ENCODE data around the gene ZSCAN20. TPM values are rescaled to one million over a fixed set of nuclear protein-coding genes. Genes with fewer than 3 reads are reported as not detected.

Gene ZSCAN20
- total RNA-seq, 2 experiments from 2014 or later: 3.9 to 4.0 TPM

GRCh38 chr1:33482412-33482811, 10.0 kb downstream of the ZSCAN20 start:
- no peaks in the 10 kb centered on the region for H3K4me1 ChIP-seq (ENCODE audit: insufficient read depth, low read length, poor library complexity, severe bottlenecking)
- ChIA-PET CTCF (ENCODE audit: unreplicated experiment) (no interaction called here), POLR2A (interaction anchor here (0.6 kb wide), 1 partner anchor 1397 kb away, joined by 3 read pairs; no protein-coding TSS in a partner anchor)
- H3K9me3 ChIP-seq (ENCODE audit: low read length): no peaks in the 10 kb centered on the region
- no peaks in the 10 kb centered on the region for H3K79me2 ChIP-seq (ENCODE audit: insufficient read depth, low read depth, low read length)
- no peak overlapping the region for H3K4me2 ChIP-seq (ENCODE audit: low read length)
- intact Hi-C loops (cut with micrococcal nuclease; ENCODE audit: unreplicated experiment): no loop called here
- no peaks in the 10 kb centered on the region for H3K36me3 ChIP-seq (ENCODE audit: insufficient read depth, low read length)
- BruUV-seq (replicated peaks): no TSS peak
- H4K20me1 ChIP-seq (ENCODE audit: insufficient read depth, low read length): no peaks in the 10 kb centered on the region
- no peak overlapping the region for H2AFZ ChIP-seq (ENCODE audit: low read length)
- no peak for DNase-seq (ENCODE audit: low spot score)
- TF ChIP-seq, protein P1, sequence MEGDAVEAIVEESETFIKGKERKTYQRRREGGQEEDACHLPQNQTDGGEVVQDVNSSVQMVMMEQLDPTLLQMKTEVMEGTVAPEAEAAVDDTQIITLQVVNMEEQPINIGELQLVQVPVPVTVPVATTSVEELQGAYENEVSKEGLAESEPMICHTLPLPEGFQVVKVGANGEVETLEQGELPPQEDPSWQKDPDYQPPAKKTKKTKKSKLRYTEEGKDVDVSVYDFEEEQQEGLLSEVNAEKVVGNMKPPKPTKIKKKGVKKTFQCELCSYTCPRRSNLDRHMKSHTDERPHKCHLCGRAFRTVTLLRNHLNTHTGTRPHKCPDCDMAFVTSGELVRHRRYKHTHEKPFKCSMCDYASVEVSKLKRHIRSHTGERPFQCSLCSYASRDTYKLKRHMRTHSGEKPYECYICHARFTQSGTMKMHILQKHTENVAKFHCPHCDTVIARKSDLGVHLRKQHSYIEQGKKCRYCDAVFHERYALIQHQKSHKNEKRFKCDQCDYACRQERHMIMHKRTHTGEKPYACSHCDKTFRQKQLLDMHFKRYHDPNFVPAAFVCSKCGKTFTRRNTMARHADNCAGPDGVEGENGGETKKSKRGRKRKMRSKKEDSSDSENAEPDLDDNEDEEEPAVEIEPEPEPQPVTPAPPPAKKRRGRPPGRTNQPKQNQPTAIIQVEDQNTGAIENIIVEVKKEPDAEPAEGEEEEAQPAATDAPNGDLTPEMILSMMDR (conservative IDR thresholded peaks at IDR 0.05; ENCODE audit: low read length): no peak
- TF ChIP-seq EZH2phosphoT487 (IDR thresholded peaks at IDR 0.05; ENCODE audit: borderline replicate concordance, low read depth, low read length): no peak
- no peaks in the 10 kb centered on the region for H3K9me2 ChIP-seq (ENCODE audit: insufficient read depth, low read length)
- no peak overlapping the region for H3K27ac ChIP-seq (ENCODE audit: low read depth, low read length, poor library complexity, severe bottlenecking)
- H3K4me3 ChIP-seq (ENCODE audit: low read depth, low read length, poor library complexity, severe bottlenecking): no peak overlapping the region

DNA sequence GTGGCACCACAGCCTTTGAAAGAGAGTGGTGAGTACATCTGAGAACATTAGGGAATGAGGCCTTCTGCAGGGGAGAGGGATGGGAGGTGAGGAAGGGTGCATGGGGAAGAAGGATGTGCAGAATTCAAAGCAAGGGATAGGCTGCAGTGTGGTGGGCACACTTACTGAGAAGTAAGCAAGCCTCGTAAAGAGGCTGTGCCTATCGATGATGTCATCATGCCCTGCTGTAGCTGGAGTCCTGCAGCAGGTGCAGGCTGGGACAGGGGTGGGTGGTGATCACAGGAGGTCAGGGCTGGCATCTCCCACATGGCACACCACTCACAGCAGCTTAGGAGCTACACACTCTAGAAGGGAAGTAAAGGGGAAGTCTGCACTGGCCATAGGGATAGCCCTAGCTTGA, 16.2 kb downstream of the ZSCAN20 start:
- DNase-seq (ENCODE audit: low spot score): no peak

DNA sequence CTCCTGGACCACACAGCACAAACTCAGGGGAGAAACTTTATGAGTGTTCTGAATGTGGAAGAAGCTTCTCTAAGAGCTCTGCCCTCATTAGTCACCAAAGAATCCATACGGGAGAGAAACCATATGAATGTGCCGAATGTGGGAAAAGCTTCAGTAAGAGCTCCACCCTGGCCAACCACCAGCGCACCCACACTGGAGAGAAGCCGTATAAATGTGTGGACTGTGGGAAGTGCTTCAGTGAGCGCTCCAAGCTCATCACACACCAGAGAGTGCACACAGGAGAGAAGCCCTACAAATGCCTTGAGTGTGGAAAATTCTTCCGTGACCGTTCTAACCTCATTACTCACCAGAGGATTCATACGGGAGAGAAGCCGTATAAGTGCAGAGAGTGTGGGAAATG, 22.5 kb downstream of the ZSCAN20 start:
- intact Hi-C loops (cut with micrococcal nuclease; ENCODE audit: unreplicated experiment): no loop called here
- Histone ChIP-seq H3K9me2 (ENCODE audit: insufficient read depth, low read length) (no peaks in the 10 kb centered on the region), H3K9me3 (ENCODE audit: low read length) (no peaks in the 10 kb centered on the region), H3K4me1 (ENCODE audit: insufficient read depth, low read length, poor library complexity, severe bottlenecking) (no peaks in the 10 kb centered on the region), H4K20me1 (ENCODE audit: insufficient read depth, low read length) (no peaks in the 10 kb centered on the region), H3K79me2 (ENCODE audit: insufficient read depth, low read depth, low read length) (no peaks in the 10 kb centered on the region), H3K36me3 (ENCODE audit: insufficient read depth, low read length) (no peaks in the 10 kb centered on the region), H3K4me3 (ENCODE audit: low read depth, low read length, poor library complexity, severe bottlenecking) (no peak overlapping the region), H2AFZ (ENCODE audit: low read length) (no peak overlapping the region), H3K4me2 (ENCODE audit: low read length) (no peak overlapping the region), H3K27ac (ENCODE audit: low read depth, low read length, poor library complexity, severe bottlenecking) (no peak overlapping the region)
- POLR2A ChIA-PET: no interaction called here
- CTCF ChIA-PET (ENCODE audit: unreplicated experiment): no interaction called here
- no TSS peak for BruUV-seq (replicated peaks)
- TF ChIP-seq, protein P1 (conservative IDR thresholded peaks at IDR 0.05; ENCODE audit: low read length): no peak
- no peak for TF ChIP-seq EZH2phosphoT487 (IDR thresholded peaks at IDR 0.05; ENCODE audit: borderline replicate concordance, low read depth, low read length)
- no peak for DNase-seq (ENCODE audit: low spot score)

More for the DNA sequence above, 16.2 kb downstream of the ZSCAN20 start:
- Histone ChIP-seq H3K79me2 (ENCODE audit: insufficient read depth, low read depth, low read length) (no peaks in the 10 kb centered on the region), H3K4me1 (ENCODE audit: insufficient read depth, low read length, poor library complexity, severe bottlenecking) (no peaks in the 10 kb centered on the region), H3K27ac (ENCODE audit: low read depth, low read length, poor library complexity, severe bottlenecking) (no peak overlapping the region), H3K4me3 (ENCODE audit: low read depth, low read length, poor library complexity, severe bottlenecking) (no peak overlapping the region), H3K9me3 (ENCODE audit: low read length) (no peaks in the 10 kb centered on the region), H2AFZ (ENCODE audit: low read length) (no peak overlapping the region), H3K36me3 (ENCODE audit: insufficient read depth, low read length) (no peaks in the 10 kb centered on the region), H4K20me1 (ENCODE audit: insufficient read depth, low read length) (no peaks in the 10 kb centered on the region), H3K4me2 (ENCODE audit: low read length) (no peak overlapping the region), H3K9me2 (ENCODE audit: insufficient read depth, low read length) (no peaks in the 10 kb centered on the region)
- POLR2A ChIA-PET: no interaction called here
- CTCF ChIA-PET (ENCODE audit: unreplicated experiment): no interaction called here
- intact Hi-C loops (cut with micrococcal nuclease; ENCODE audit: unreplicated experiment): no loop called here
- no TSS peak for BruUV-seq (replicated peaks)
- TF ChIP-seq, protein P1 (conservative IDR thresholded peaks at IDR 0.05; ENCODE audit: low read length): no peak
- TF ChIP-seq EZH2phosphoT487 (IDR thresholded peaks at IDR 0.05; ENCODE audit: borderline replicate concordance, low read depth, low read length): no peak

Data from OCI-LY7 (cell line).